Transverse colon (tissue), 4 donors: Measurements from ENCODE around the gene RIN2.

Experiments used
- CTCF ChIP-seq, 5 experiments: fragments of 200-600 bp in 3 of 5; fragments of 450-650 bp in 2 of 5; sonication (generic) in 3 of 5; IDR thresholded peaks; 1 replicate in 2 of 5; 2 replicates in 3 of 5; pipeline ENCODE4 v1.5.1; 2016 to 2017; ENCODE audit warnings: antibody characterized with exemption in 5 of 5, inconsistent platforms in 3 of 5, mild to moderate bottlenecking in 2 of 5, moderate library complexity in 1 of 5
- EP300 ChIP-seq: sonication (generic); formaldehyde crosslinking; IDR thresholded peaks from one replicate; pipeline ENCODE4 v1.6.1; 2017; ENCODE audit warnings: antibody characterized with exemption, low read depth
- POLR2A ChIP-seq: fragments of 450-650 bp; IDR thresholded peaks from one replicate; pipeline ENCODE4 v1.6.1; 2016; ENCODE audit warnings: antibody characterized with exemption, mild to moderate bottlenecking, moderate library complexity
- POLR2AphosphoS5 ChIP-seq, 3 donors: sonication (generic); formaldehyde crosslinking; IDR thresholded peaks; one replicate each; pipeline ENCODE4 v1.6.1; 2016; ENCODE audit warnings: antibody characterized with exemption in 3 of 3

GRCh38 chr20:19770375-19770774 lies 12.3 kb downstream of the RIN2 start:
- TF ChIP-seq POLR2A (no peak), CTCF (IDR thresholded peaks at IDR 0.05) (no peak), EP300 (no peak), POLR2AphosphoS5 (IDR thresholded peaks at IDR 0.05) (no peak)
